NT2/D1 (cell line): ENCODE data around the gene STRBP.

Experiments used
- SUZ12 ChIP-seq: IDR thresholded peaks from 2 replicates; pipeline ENCODE4 v1.6.1; 2011; ENCODE audit not compliant: insufficient read length, insufficient read depth; ENCODE audit errors: extremely low read depth
- YY1 ChIP-seq: IDR thresholded peaks from 2 replicates; pipeline ENCODE4 v1.6.1; 2011; ENCODE audit not compliant: insufficient read length, insufficient read depth
- ZNF274 ChIP-seq: IDR thresholded peaks from 2 replicates; pipeline ENCODE4 v1.6.1; 2011; ENCODE audit warnings: mild to moderate bottlenecking, low read depth, low read length

- no peak for TF ChIP-seq YY1
- TF ChIP-seq ZNF274: no peak
- TF ChIP-seq SUZ12: no peak
Observed at GRCh38 chr9:123314617-123315016, 46.2 kb upstream of the STRBP start.
